ENCODE measurements around the gene USP13. TPM values are rescaled to one million over a fixed set of nuclear protein-coding genes. Genes with fewer than 3 reads are reported as not detected.

Gene USP13
- polyA plus RNA-seq, 3 donors = 0.31 to 1.6 (median 1.2) TPM

- Histone ChIP-seq H3K9ac (ENCODE audit: insufficient read depth, low read length, poor library complexity, severe bottlenecking) (no peak overlapping the region), H3K36me3 (replicated peaks in 1 of 2; ENCODE audit: control insufficient read depth in 1 of 2, insufficient read depth in 2 of 2, low read length in 2 of 2) (peaks cover 0 to 2% of the 10 kb centered on the region in 2 donors), H4K20me1 (ENCODE audit: insufficient read depth, low read length) (no peaks in the 10 kb centered on the region), H2AFZ (ENCODE audit: insufficient read depth, low read depth, low read length, poor library complexity, severe bottlenecking) (no peak overlapping the region), H3K4me1 (ENCODE audit: control insufficient read depth in 1 of 2, insufficient read depth in 2 of 2, low read length in 2 of 2) (no peaks in the 10 kb centered on the region), H3K9me3 (replicated peaks in 1 of 2; ENCODE audit: control insufficient read depth in 1 of 2, insufficient read depth in 1 of 2, low read length in 2 of 2) (peaks cover 0 to 8% of the 10 kb centered on the region in 2 donors), H3K27me3 (ENCODE audit: control insufficient read depth in 2 of 2, insufficient read depth in 2 of 2, low read length in 2 of 2) (no peaks in the 10 kb centered on the region), H3K27ac (ENCODE audit: low read depth in 1 of 2, low read length in 2 of 2) (no peak overlapping the region), H3K4me2 (replicated peaks; ENCODE audit: extremely low read depth, low read length, poor library complexity, severe bottlenecking) (no peak overlapping the region), H3K4me3 (replicated peaks in 1 of 3; ENCODE audit: low read depth in 2 of 3, low read length in 3 of 3) (no peak overlapping the region), H3K79me2 (ENCODE audit: insufficient read depth, low read length) (no peaks in the 10 kb centered on the region)
- Mint-ChIP-seq H3K27me3 (ENCODE audit: low read depth in 3 of 3) (no peaks in the 10 kb centered on the region), H3K4me1 (peaks cover 3% of the 10 kb centered on the region), H3K27ac (peak overlapping the region in 1 of 7 donors; percentile 12), H3K4me3 (no peak overlapping the region), H3K36me3 (peaks cover 2 to 8% of the 10 kb centered on the region in 2 donors), H3K9me3 (peaks cover 6 to 18% (median 11%) of the 10 kb centered on the region in 7 donors)
- TF ChIP-seq, protein P1, sequence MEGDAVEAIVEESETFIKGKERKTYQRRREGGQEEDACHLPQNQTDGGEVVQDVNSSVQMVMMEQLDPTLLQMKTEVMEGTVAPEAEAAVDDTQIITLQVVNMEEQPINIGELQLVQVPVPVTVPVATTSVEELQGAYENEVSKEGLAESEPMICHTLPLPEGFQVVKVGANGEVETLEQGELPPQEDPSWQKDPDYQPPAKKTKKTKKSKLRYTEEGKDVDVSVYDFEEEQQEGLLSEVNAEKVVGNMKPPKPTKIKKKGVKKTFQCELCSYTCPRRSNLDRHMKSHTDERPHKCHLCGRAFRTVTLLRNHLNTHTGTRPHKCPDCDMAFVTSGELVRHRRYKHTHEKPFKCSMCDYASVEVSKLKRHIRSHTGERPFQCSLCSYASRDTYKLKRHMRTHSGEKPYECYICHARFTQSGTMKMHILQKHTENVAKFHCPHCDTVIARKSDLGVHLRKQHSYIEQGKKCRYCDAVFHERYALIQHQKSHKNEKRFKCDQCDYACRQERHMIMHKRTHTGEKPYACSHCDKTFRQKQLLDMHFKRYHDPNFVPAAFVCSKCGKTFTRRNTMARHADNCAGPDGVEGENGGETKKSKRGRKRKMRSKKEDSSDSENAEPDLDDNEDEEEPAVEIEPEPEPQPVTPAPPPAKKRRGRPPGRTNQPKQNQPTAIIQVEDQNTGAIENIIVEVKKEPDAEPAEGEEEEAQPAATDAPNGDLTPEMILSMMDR (IDR thresholded peaks at IDR 0.05) = no peak
- DNase-seq = no peak
- intact Hi-C loops (cut with micrococcal nuclease) = no loop called here
- 100% methylated on average over 1 of the region's 4 CpGs for WGBS (ENCODE audit: insufficient coverage)
These were observed 119.0 kb downstream of the USP13 start for GRCh38 chr3:179771797-179772196.

- intact Hi-C loops (cut with micrococcal nuclease) = no loop called here
- Mint-ChIP-seq H3K9me3 (peaks cover 6 to 18% (median 11%) of the 10 kb centered on the region in 7 donors), H3K27me3 (ENCODE audit: low read depth in 3 of 3) (no peaks in the 10 kb centered on the region), H3K4me3 (no peak overlapping the region), H3K27ac (peak overlapping the region in 1 of 7 donors; percentile 12), H3K36me3 (peaks cover 2 to 5% of the 10 kb centered on the region in 2 donors), H3K4me1 (peaks cover 3% of the 10 kb centered on the region)
- H4K20me1 ChIP-seq (ENCODE audit: insufficient read depth, low read length) = no peaks in the 10 kb centered on the region
- no peaks in the 10 kb centered on the region for H3K4me1 ChIP-seq (ENCODE audit: control insufficient read depth in 1 of 2, insufficient read depth in 2 of 2, low read length in 2 of 2)
- no peaks in the 10 kb centered on the region for H3K36me3 ChIP-seq (replicated peaks in 1 of 2; ENCODE audit: control insufficient read depth in 1 of 2, insufficient read depth in 2 of 2, low read length in 2 of 2)
- 96% methylated on average over 3 of the region's 5 CpGs for WGBS (ENCODE audit: insufficient coverage)
- DNase-seq = no peak
- peaks cover 0 to 9% of the 10 kb centered on the region in 2 donors for H3K9me3 ChIP-seq (replicated peaks in 1 of 2; ENCODE audit: control insufficient read depth in 1 of 2, insufficient read depth in 1 of 2, low read length in 2 of 2)
- no peaks in the 10 kb centered on the region for H3K27me3 ChIP-seq (ENCODE audit: control insufficient read depth in 2 of 2, insufficient read depth in 2 of 2, low read length in 2 of 2)
- no peak overlapping the region for H2AFZ ChIP-seq (ENCODE audit: insufficient read depth, low read depth, low read length, poor library complexity, severe bottlenecking)
- no peaks in the 10 kb centered on the region for H3K79me2 ChIP-seq (ENCODE audit: insufficient read depth, low read length)
- no peak overlapping the region for H3K9ac ChIP-seq (ENCODE audit: insufficient read depth, low read length, poor library complexity, severe bottlenecking)
- H3K4me2 ChIP-seq (replicated peaks; ENCODE audit: extremely low read depth, low read length, poor library complexity, severe bottlenecking) = no peak overlapping the region
- TF ChIP-seq, protein P1 (IDR thresholded peaks at IDR 0.05) = no peak
- no peak overlapping the region for H3K27ac ChIP-seq (ENCODE audit: low read depth in 1 of 2, low read length in 2 of 2)
- no peak overlapping the region for H3K4me3 ChIP-seq (replicated peaks in 1 of 3; ENCODE audit: low read depth in 2 of 3, low read length in 3 of 3)
These were observed 119.5 kb downstream of the USP13 start for GRCh38 chr3:179772297-179772696.
